HG03064 (cell line): Measurements from ENCODE around the gene GLP1R.
"Not testable (repeated sequence)": the region's sequence is repeated elsewhere in the genome, so short reads cannot be mapped to it uniquely, and the experiment has no call there.

Source experiments
- ATAC-seq: cut with Tn5 transposase; IDR thresholded peaks from one replicate; pipeline ENCODE4 v1.9.1; 2021; ENCODE audit warnings: low read depth; ENCODE audit not compliant: unreplicated experiment

The GLP1R gene

GRCh38 chr6:39114388-39114703 lies 65.8 kb downstream of the GLP1R start:
- peak; percentile 2 for ATAC-seq

- ATAC-seq, result peak; percentile 93
Measured at GRCh38 chr6:39114704-39115599, 66.4 kb downstream of the GLP1R start, which contains the start of gene SAYSD1. Gene SAYSD1 (minus strand): TSS chr6:39115186. CDS start chr6:39115089, 97 bp downstream.

DNA sequence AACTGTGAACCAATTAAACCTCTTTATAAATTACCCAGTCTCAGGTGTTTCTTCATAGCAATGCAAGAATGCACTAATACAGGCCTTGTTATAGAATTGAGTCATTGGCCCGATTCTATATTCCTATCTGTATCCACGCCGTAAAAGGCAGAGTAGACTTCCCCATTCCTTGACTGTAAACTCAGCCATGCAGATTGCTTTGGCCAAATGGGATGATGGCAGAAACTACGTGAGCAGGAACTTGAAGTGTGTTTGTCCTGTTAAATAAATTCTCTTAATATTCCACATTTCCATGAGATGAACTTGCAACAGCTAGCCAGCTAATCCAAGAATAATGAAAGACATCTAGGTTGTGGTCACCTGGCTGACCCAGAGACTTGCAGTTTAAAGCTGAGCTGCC lies 70.3 kb downstream of the GLP1R start:
- ATAC-seq, result no peak

- ATAC-seq, result no peak
Measured at GRCh38 chr6:39124114-39124513, 75.5 kb downstream of the GLP1R start.

DNA sequence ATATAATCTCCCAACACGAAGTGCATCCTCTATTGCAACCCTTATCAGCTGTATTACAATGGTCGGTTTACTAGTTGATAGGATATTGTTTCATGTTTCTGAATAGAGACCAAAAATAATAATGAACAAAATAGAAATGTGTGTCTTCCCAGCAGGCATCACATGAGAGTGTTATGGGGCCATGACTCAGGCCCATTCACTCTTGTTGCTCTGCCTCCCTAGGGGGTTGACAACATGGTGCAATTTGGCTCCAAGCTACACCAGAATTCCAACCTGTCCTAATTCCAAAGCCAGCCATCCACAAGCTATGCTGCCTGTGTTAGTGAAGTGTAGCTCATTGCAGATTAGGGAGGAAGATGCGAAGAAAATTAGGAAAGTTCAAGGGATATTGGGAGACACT lies 79.5 kb downstream of the GLP1R start:
- ATAC-seq, result no peak

GRCh38 chr6:39128832-39129231 lies 80.3 kb downstream of the GLP1R start:
- no peak for ATAC-seq

DNA sequence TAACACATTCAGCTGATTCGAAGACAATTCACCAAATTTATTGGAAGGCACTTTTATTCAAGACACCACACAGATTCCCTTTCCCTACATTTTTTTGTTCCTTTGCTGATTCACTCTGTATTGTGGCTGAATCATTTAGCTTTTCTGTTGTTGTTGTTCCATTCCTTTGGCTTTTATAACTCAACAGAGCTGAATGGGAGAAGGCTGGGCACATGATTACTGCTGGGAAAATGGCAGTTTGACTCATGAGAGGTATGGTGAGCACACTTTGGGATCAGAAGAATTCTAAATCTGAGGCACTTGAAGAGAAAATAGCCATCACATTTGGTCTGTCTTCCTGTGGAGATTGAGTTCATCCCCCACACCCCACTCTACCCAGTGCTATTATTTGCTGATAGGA lies 82.1 kb downstream of the GLP1R start:
- ATAC-seq, result no peak

GRCh38 chr6:39134761-39135160 lies 86.2 kb downstream of the GLP1R start:
- ATAC-seq, result not testable (repeated sequence)

- ATAC-seq, result not testable (repeated sequence)
Measured at GRCh38 chr6:39136207-39136606, 87.6 kb downstream of the GLP1R start.

- no peak for ATAC-seq
Measured at GRCh38 chr6:39137245-39137644, 88.7 kb downstream of the GLP1R start.
